Measurements from ENCODE around the gene LRPAP1.

GRCh38 chr4:3513807-3514206, 18.4 kb downstream of the LRPAP1 start:
- TF ChIP-seq, protein P1, sequence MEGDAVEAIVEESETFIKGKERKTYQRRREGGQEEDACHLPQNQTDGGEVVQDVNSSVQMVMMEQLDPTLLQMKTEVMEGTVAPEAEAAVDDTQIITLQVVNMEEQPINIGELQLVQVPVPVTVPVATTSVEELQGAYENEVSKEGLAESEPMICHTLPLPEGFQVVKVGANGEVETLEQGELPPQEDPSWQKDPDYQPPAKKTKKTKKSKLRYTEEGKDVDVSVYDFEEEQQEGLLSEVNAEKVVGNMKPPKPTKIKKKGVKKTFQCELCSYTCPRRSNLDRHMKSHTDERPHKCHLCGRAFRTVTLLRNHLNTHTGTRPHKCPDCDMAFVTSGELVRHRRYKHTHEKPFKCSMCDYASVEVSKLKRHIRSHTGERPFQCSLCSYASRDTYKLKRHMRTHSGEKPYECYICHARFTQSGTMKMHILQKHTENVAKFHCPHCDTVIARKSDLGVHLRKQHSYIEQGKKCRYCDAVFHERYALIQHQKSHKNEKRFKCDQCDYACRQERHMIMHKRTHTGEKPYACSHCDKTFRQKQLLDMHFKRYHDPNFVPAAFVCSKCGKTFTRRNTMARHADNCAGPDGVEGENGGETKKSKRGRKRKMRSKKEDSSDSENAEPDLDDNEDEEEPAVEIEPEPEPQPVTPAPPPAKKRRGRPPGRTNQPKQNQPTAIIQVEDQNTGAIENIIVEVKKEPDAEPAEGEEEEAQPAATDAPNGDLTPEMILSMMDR (IDR thresholded peaks at IDR 0.05), result no peak
- no peak for TF ChIP-seq POLR2A (IDR thresholded peaks at IDR 0.05)
